ENCODE measurements around the gene STX8.

DNA sequence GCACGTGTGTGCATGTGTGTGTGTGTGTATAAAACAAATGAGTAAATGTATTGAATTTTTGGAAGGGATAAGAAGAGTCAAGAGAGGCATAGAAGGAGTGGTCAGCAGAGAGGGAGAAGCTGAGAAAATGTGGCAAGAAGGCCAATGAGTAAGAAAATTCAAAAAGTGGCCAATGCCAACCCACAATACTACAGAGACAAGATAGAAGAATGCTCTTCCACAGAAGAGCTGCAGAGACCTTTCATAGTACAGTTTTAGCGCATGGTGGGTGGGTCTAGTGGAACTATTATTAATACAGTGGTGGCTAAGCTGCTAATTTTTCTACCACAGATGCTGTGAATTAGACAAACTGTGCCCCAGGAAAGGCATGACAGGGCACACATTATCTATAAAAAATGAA lies 320.8 kb downstream of the STX8 start:
- TF ChIP-seq, protein P1, sequence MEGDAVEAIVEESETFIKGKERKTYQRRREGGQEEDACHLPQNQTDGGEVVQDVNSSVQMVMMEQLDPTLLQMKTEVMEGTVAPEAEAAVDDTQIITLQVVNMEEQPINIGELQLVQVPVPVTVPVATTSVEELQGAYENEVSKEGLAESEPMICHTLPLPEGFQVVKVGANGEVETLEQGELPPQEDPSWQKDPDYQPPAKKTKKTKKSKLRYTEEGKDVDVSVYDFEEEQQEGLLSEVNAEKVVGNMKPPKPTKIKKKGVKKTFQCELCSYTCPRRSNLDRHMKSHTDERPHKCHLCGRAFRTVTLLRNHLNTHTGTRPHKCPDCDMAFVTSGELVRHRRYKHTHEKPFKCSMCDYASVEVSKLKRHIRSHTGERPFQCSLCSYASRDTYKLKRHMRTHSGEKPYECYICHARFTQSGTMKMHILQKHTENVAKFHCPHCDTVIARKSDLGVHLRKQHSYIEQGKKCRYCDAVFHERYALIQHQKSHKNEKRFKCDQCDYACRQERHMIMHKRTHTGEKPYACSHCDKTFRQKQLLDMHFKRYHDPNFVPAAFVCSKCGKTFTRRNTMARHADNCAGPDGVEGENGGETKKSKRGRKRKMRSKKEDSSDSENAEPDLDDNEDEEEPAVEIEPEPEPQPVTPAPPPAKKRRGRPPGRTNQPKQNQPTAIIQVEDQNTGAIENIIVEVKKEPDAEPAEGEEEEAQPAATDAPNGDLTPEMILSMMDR (IDR thresholded peaks at IDR 0.05), result no peak
- no peak for TF ChIP-seq POLR2A (IDR thresholded peaks at IDR 0.05)
